Thyroid gland (tissue), 4 donors: ENCODE data around the gene FBH1. TPM values are rescaled to one million over a fixed set of nuclear protein-coding genes. Genes with fewer than 3 reads are reported as not detected.

Experiments used
- DNase-seq, 2 donors: peaks; one replicate each; pipeline ENCODE4 v3.0.0-alpha.2; 2019
- H3K27ac ChIP-seq, 3 donors: fragments of 200-600 bp; sonication (generic); 1 replicate in 2 of 3; 2 replicates in 1 of 3; pipeline ENCODE4 v1.5.1; 2016 to 2019; ENCODE audit warnings: mild to moderate bottlenecking in 1 of 3, moderate library complexity in 1 of 3
- H3K27me3 ChIP-seq: fragments of 200-600 bp; sonication (generic); one replicate; pipeline ENCODE4 v1.5.1; 2019
- H3K36me3 ChIP-seq, 2 donors: fragments of 200-600 bp; sonication (generic); one replicate each; pipeline ENCODE4 v1.5.1; 2016 to 2019
- H3K4me1 ChIP-seq, 2 donors: fragments of 200-600 bp; sonication (generic); one replicate each; pipeline ENCODE4 v1.5.1; 2017 to 2019
- H3K4me3 ChIP-seq, 3 donors: fragments of 200-600 bp; sonication (generic); replicated peaks in 1 of 3; 1 replicate in 2 of 3; 2 replicates in 1 of 3; pipeline ENCODE4 v1.5.1; 2016; ENCODE audit warnings: mild to moderate bottlenecking in 1 of 3
- H3K9me3 ChIP-seq: fragments of 200-600 bp; sonication (generic); one replicate; pipeline ENCODE4 v1.5.1; 2017
- CTCF ChIP-seq, 6 experiments: fragments of 200-600 bp in 3 of 6; fragments of 450-650 bp in 3 of 6; sonication (generic) in 3 of 6; IDR thresholded peaks; one replicate each; pipeline ENCODE4 v1.5.1; 2016 to 2019; ENCODE audit warnings: antibody characterized with exemption in 6 of 6, mild to moderate bottlenecking in 2 of 6, inconsistent platforms in 1 of 6, moderate library complexity in 1 of 6
- POLR2A ChIP-seq, 2 donors: fragments of 450-650 bp; IDR thresholded peaks; one replicate each; pipeline ENCODE4 v1.6.1; 2017; ENCODE audit warnings: antibody characterized with exemption in 2 of 2, mild to moderate bottlenecking in 2 of 2, moderate library complexity in 1 of 2
- WGBS, 2 donors: methylation state at CpG; one replicate each; pipeline ENCODE4 v1.1.5; 2017; 5-methylcytosine and 5-hydroxymethylcytosine counted together
- intact Hi-C: fragments of 100-400 bp; cut with DNase I; formaldehyde crosslinking; loops from one replicate; pipeline ENCODE4 v1.15.1; 2023
- total RNA-seq, 4 donors: library from RNA; depleted of rRNA; stranded (reverse); fragments of >200 nt; gene quantifications; one replicate each; pipeline ENCODE4 v1.2.3, GENCODE V29; 2016

FBH1 gene
- total RNA-seq, 4 donors from 2014 or later, result 88.3 to 100 (median 94.8) TPM

- Histone ChIP-seq H3K27ac (no peak overlapping the region), H3K9me3 (no peaks in the 10 kb centered on the region), H3K36me3 (peaks cover 0 to 9% of the 10 kb centered on the region in 2 donors), H3K4me1 (no peaks in the 10 kb centered on the region), H3K4me3 (no peak overlapping the region), H3K27me3 (no peaks in the 10 kb centered on the region)
- TF ChIP-seq POLR2A (IDR thresholded peaks at IDR 0.05), result no peak
- no peak for TF ChIP-seq CTCF (IDR thresholded peaks at IDR 0.05)
- DNase-seq, result no peak
- 96 to 99% methylated on average over 8 of the region's 8 CpGs for WGBS, 2 donors
- intact Hi-C loops, result no loop called here
Measured at GRCh38 chr10:5897504-5897903, 7.5 kb downstream of the FBH1 start.

- Histone ChIP-seq H3K36me3 (peaks cover 0 to 9% of the 10 kb centered on the region in 2 donors), H3K27ac (no peak overlapping the region), H3K4me3 (no peak overlapping the region), H3K27me3 (no peaks in the 10 kb centered on the region), H3K4me1 (no peaks in the 10 kb centered on the region), H3K9me3 (no peaks in the 10 kb centered on the region)
- TF ChIP-seq CTCF (IDR thresholded peaks at IDR 0.05), result no peak
- TF ChIP-seq POLR2A (IDR thresholded peaks at IDR 0.05), result no peak
- intact Hi-C loops, result no loop called here
- DNase-seq, result no peak
- 95 to 97% methylated on average over 7 of the region's 7 CpGs for WGBS, 2 donors
Measured at GRCh38 chr10:5898163-5898562, 8.1 kb downstream of the FBH1 start.

GRCh38 chr10:5900247-5900646 is 10.2 kb downstream of the FBH1 start:
- H3K4me1 ChIP-seq, result no peaks in the 10 kb centered on the region
- no peaks in the 10 kb centered on the region for H3K27me3 ChIP-seq
- H3K4me3 ChIP-seq, result no peak overlapping the region
- WGBS, 2 donors, result 97 to 99% methylated on average over 13 of the region's 13 CpGs
- no peaks in the 10 kb centered on the region for H3K9me3 ChIP-seq
- peaks cover 0 to 5% of the 10 kb centered on the region in 2 donors for H3K36me3 ChIP-seq
- no peak overlapping the region for H3K27ac ChIP-seq
- TF ChIP-seq CTCF (IDR thresholded peaks at IDR 0.05) (no peak), POLR2A (IDR thresholded peaks at IDR 0.05) (no peak)
- intact Hi-C loops, result no loop called here
- no peak for DNase-seq

- H3K9me3 ChIP-seq, result no peaks in the 10 kb centered on the region
- no peak overlapping the region for H3K4me3 ChIP-seq
- no peak overlapping the region for H3K27ac ChIP-seq
- no peaks in the 10 kb centered on the region for H3K4me1 ChIP-seq
- 93 to 96% methylated on average over 18 of the region's 18 CpGs for WGBS, 2 donors
- TF ChIP-seq CTCF (IDR thresholded peaks at IDR 0.05), result no peak
- TF ChIP-seq POLR2A (IDR thresholded peaks at IDR 0.05), result no peak
- H3K27me3 ChIP-seq, result no peaks in the 10 kb centered on the region
- intact Hi-C loops, result no loop called here
- no peaks in the 10 kb centered on the region for H3K36me3 ChIP-seq
- no peak for DNase-seq
Measured at GRCh38 chr10:5902511-5903274, 12.7 kb downstream of the FBH1 start.

GRCh38 chr10:5903563-5903962 is 13.5 kb downstream of the FBH1 start:
- Histone ChIP-seq H3K27me3 (no peaks in the 10 kb centered on the region), H3K9me3 (no peaks in the 10 kb centered on the region), H3K4me1 (no peaks in the 10 kb centered on the region), H3K4me3 (no peak overlapping the region), H3K27ac (no peak overlapping the region), H3K36me3 (no peaks in the 10 kb centered on the region)
- 99 to 100% methylated on average over 6 of the region's 6 CpGs for WGBS, 2 donors
- TF ChIP-seq POLR2A (IDR thresholded peaks at IDR 0.05) (no peak), CTCF (IDR thresholded peaks at IDR 0.05) (no peak)
- no peak for DNase-seq
- intact Hi-C loops, result no loop called here
